ENCODE data around the gene SLC25A22. TPM values are rescaled to one million over a fixed set of nuclear protein-coding genes. Genes with fewer than 3 reads are reported as not detected.

Gene SLC25A22
- total RNA-seq, 2 donors from 2014 or later = 55.8 to 69.5 TPM

- Histone ChIP-seq H3K9me3 (no peaks in the 10 kb centered on the region), H3K27me3 (peaks cover 0 to 6% of the 10 kb centered on the region in 2 donors), H3K36me3 (replicated peaks in 1 of 2; ENCODE audit: insufficient read depth in 1 of 2, low read depth in 2 of 2) (peaks cover 0 to 2% of the 10 kb centered on the region in 2 donors), H3K27ac (peak overlapping the region; percentile 82 to 96 (median 92)), H3K4me1 (peaks cover 66% of the 10 kb centered on the region), H3K4me3 (no peak overlapping the region)
- 47% methylated on average over 28 of the region's 31 CpGs; no CpG with 5 or more reads in 1 of the 2 donors for WGBS, 2 donors
- TF ChIP-seq POLR2A (IDR thresholded peaks at IDR 0.05) (peak in 1 of 3 donors; percentile 16), CTCF (IDR thresholded peaks at IDR 0.05) (no peak)
- intact Hi-C loops (cut with DNase I) = loop anchor here (5.0 kb wide), 1 partner anchor 77 kb away; no protein-coding TSS in a partner anchor
- DNase-seq (peak; percentile 77 to 92 (median 88)), ATAC-seq (peak; percentile 31)
Measured at GRCh38 chr11:844693-845644, 46.9 kb upstream of the SLC25A22 start.

- DNase-seq (peak; percentile 76 to 91 (median 82)), ATAC-seq (peak; percentile 44)
- peaks cover 0 to 2% of the 10 kb centered on the region in 2 donors for H3K27me3 ChIP-seq
- H3K27ac ChIP-seq = peak overlapping the region; percentile 82 to 96 (median 92)
- no peaks in the 10 kb centered on the region for H3K9me3 ChIP-seq
- H3K4me1 ChIP-seq = peaks cover 64% of the 10 kb centered on the region
- peaks cover 0 to 7% of the 10 kb centered on the region in 2 donors for H3K36me3 ChIP-seq (replicated peaks in 1 of 2; ENCODE audit: insufficient read depth in 1 of 2, low read depth in 2 of 2)
- intact Hi-C loops (cut with DNase I) = no loop called here
- TF ChIP-seq POLR2A (IDR thresholded peaks at IDR 0.05) (peak; percentile 7 to 62 (median 52)), CTCF (IDR thresholded peaks at IDR 0.05) (peak in 1 of 7 experiments; percentile 16)
- WGBS, 2 donors = 6 to 20% methylated on average over 2 to 24 of the region's 25 CpGs
- peak overlapping the region in 1 of 2 donors; percentile 81 for H3K4me3 ChIP-seq
Measured at GRCh38 chr11:843818-844692, 46.0 kb upstream of the SLC25A22 start.

- no peak for TF ChIP-seq CTCF (IDR thresholded peaks at IDR 0.05)
- no peak for TF ChIP-seq POLR2A (IDR thresholded peaks at IDR 0.05)
- Histone ChIP-seq H3K4me1 (peaks cover 64% of the 10 kb centered on the region), H3K4me3 (peak overlapping the region; percentile 81 to 86), H3K27me3 (no peaks in the 10 kb centered on the region), H3K27ac (peak overlapping the region; percentile 82 to 96 (median 92)), H3K36me3 (replicated peaks in 1 of 2; ENCODE audit: insufficient read depth in 1 of 2, low read depth in 2 of 2) (peaks cover 0 to 10% of the 10 kb centered on the region in 2 donors), H3K9me3 (no peaks in the 10 kb centered on the region)
- DNase-seq (peak in 1 of 4 donors; percentile 38), ATAC-seq (no peak)
- intact Hi-C loops (cut with DNase I) = no loop called here
- WGBS, 2 donors = 1 to 3% methylated on average over 13 to 51 of the region's 53 CpGs
Measured at GRCh38 chr11:843086-843734, 45.1 kb upstream of the SLC25A22 start.

- TF ChIP-seq POLR2A (IDR thresholded peaks at IDR 0.05) = peak; percentile 93 to 97 (median 94)
- TF ChIP-seq CTCF (IDR thresholded peaks at IDR 0.05) = peak in 2 of 7 experiments; percentile 19 to 24
- H3K27me3 ChIP-seq = no peaks in the 10 kb centered on the region
- 0% methylated on average over 87 of the region's 87 CpGs; no CpG with 5 or more reads in 1 of the 2 donors for WGBS, 2 donors
- peak; percentile 90 to 92 (median 92) for DNase-seq
- H3K9me3 ChIP-seq = no peaks in the 10 kb centered on the region
- peak within 1 kb of the TSS; percentile 82 to 96 (median 92) for H3K27ac ChIP-seq
- intact Hi-C loops (cut with DNase I) = no loop called here
- H3K4me3 ChIP-seq = peak within 1 kb of the TSS; percentile 81 to 86
- peaks cover 66% of the 10 kb centered on the region for H3K4me1 ChIP-seq
- H3K36me3 ChIP-seq (replicated peaks in 1 of 2; ENCODE audit: insufficient read depth in 1 of 2, low read depth in 2 of 2) = peaks cover 0 to 13% of the 10 kb centered on the region in 2 donors
- peak; percentile 70 for ATAC-seq
Measured at GRCh38 chr11:842370-843002, 44.4 kb upstream of the SLC25A22 start, which contains the start of the genes POLR2L and TSPAN4. POLR2L (minus strand) TSS chr11:842529; CDS start chr11:842508, 21 bp downstream. TSPAN4 (plus strand) TSS chr11:842852; CDS start chr11:850305, 7,453 bp downstream.

Measured in body of pancreas (tissue), 4 donors.